ENCODE results near the gene HSF2. TPM values are rescaled to one million over a fixed set of nuclear protein-coding genes. Genes with fewer than 3 reads are reported as not detected.
A peak's percentile ranks its signal among the peaks of the same experiment; 100 is the strongest.
"Not testable (repeated sequence)": the region's sequence is repeated elsewhere in the genome, so short reads cannot be mapped to it uniquely, and the experiment has no call there.

The HSF2 gene
- total RNA-seq, 3 donors from 2014 or later = 19.4 to 35.0 (median 29.8) TPM

- no peaks in the 10 kb centered on the region for H3K27me3 ChIP-seq
- H3K4me3 ChIP-seq = no peak overlapping the region
- no peak for TF ChIP-seq CTCF (IDR thresholded peaks at IDR 0.05)
- TF ChIP-seq POLR2AphosphoS5 (IDR thresholded peaks at IDR 0.05) = no peak
- no peak for TF ChIP-seq POLR2A (IDR thresholded peaks at IDR 0.05)
- peaks cover 5% of the 10 kb centered on the region for H3K36me3 ChIP-seq
- H3K9me3 ChIP-seq = no peaks in the 10 kb centered on the region
- intact Hi-C loops (cut with DNase I; ENCODE audit: low total_unique reads) = no loop called here
- H3K4me1 ChIP-seq = no peaks in the 10 kb centered on the region
- DNase-seq (ENCODE audit: low spot score in 2 of 2) = no peak
- no peak overlapping the region for H3K27ac ChIP-seq
Measured at GRCh38 chr6:122449069-122449468, 49.6 kb downstream of the HSF2 start.

- no peak overlapping the region for H3K4me3 ChIP-seq
- peaks cover 4% of the 10 kb centered on the region for H3K36me3 ChIP-seq
- H3K27me3 ChIP-seq = no peaks in the 10 kb centered on the region
- no peak overlapping the region for H3K27ac ChIP-seq
- H3K4me1 ChIP-seq = no peaks in the 10 kb centered on the region
- no peak for DNase-seq (ENCODE audit: low spot score in 2 of 2)
- H3K9me3 ChIP-seq = no peaks in the 10 kb centered on the region
- TF ChIP-seq CTCF (IDR thresholded peaks at IDR 0.05) (no peak), POLR2A (IDR thresholded peaks at IDR 0.05) (no peak), POLR2AphosphoS5 (IDR thresholded peaks at IDR 0.05) (no peak)
- intact Hi-C loops (cut with DNase I; ENCODE audit: low total_unique reads) = loop anchor here (5.0 kb wide), 1 partner anchor 205 kb away; no protein-coding TSS in a partner anchor
Measured at GRCh38 chr6:122452509-122452908, 53.1 kb downstream of the HSF2 start.

- no peak overlapping the region for H3K4me3 ChIP-seq
- H3K9me3 ChIP-seq = no peaks in the 10 kb centered on the region
- no peaks in the 10 kb centered on the region for H3K27me3 ChIP-seq
- peaks cover 4% of the 10 kb centered on the region for H3K36me3 ChIP-seq
- intact Hi-C loops (cut with DNase I; ENCODE audit: low total_unique reads) = loop anchor here (5.0 kb wide), 1 partner anchor 207 kb away; no protein-coding TSS in a partner anchor
- H3K27ac ChIP-seq = no peak overlapping the region
- no peak for TF ChIP-seq POLR2A (IDR thresholded peaks at IDR 0.05)
- peaks cover 0 to 8% of the 10 kb centered on the region in 2 donors for H3K4me1 ChIP-seq
- no peak for DNase-seq (ENCODE audit: low spot score in 2 of 2)
Measured at GRCh38 chr6:122454673-122455072, 55.2 kb downstream of the HSF2 start.

GRCh38 chr6:122455116-122455515, 55.7 kb downstream of the HSF2 start:
- H3K4me3 ChIP-seq; intact Hi-C loops (cut with DNase I; ENCODE audit: low total_unique reads); H3K9me3 ChIP-seq; H3K27ac ChIP-seq; DNase-seq (ENCODE audit: low spot score in 2 of 2); H3K36me3 ChIP-seq; H3K27me3 ChIP-seq: not testable (repeated sequence)
- H3K4me1 ChIP-seq = peaks cover 0 to 12% of the 10 kb centered on the region in 2 donors

GRCh38 chr6:122458087-122458486, 58.6 kb downstream of the HSF2 start:
- TF ChIP-seq POLR2AphosphoS5 (IDR thresholded peaks at IDR 0.05) (no peak), CTCF (IDR thresholded peaks at IDR 0.05) (no peak), POLR2A (IDR thresholded peaks at IDR 0.05) (no peak)
- intact Hi-C loops (cut with DNase I; ENCODE audit: low total_unique reads) = no loop called here
- Histone ChIP-seq H3K27ac (no peak overlapping the region), H3K27me3 (no peaks in the 10 kb centered on the region), H3K4me3 (no peak overlapping the region), H3K36me3 (peaks cover 4% of the 10 kb centered on the region), H3K9me3 (no peaks in the 10 kb centered on the region), H3K4me1 (peaks cover 0 to 12% of the 10 kb centered on the region in 2 donors)
- DNase-seq (ENCODE audit: low spot score in 2 of 2) = no peak

GRCh38 chr6:122459240-122459639, 59.8 kb downstream of the HSF2 start:
- Histone ChIP-seq H3K27me3 (no peaks in the 10 kb centered on the region), H3K27ac (no peak overlapping the region), H3K36me3 (peaks cover 4% of the 10 kb centered on the region), H3K4me1 (peaks cover 0 to 12% of the 10 kb centered on the region in 2 donors), H3K4me3 (no peak overlapping the region), H3K9me3 (no peaks in the 10 kb centered on the region)
- TF ChIP-seq POLR2A (IDR thresholded peaks at IDR 0.05) = no peak
- no peak for TF ChIP-seq CTCF (IDR thresholded peaks at IDR 0.05)
- TF ChIP-seq POLR2AphosphoS5 (IDR thresholded peaks at IDR 0.05) = no peak
- intact Hi-C loops (cut with DNase I; ENCODE audit: low total_unique reads) = no loop called here
- DNase-seq (ENCODE audit: low spot score in 2 of 2) = no peak

GRCh38 chr6:122459865-122460416, 60.5 kb downstream of the HSF2 start:
- Histone ChIP-seq H3K4me1 (peaks cover 0 to 12% of the 10 kb centered on the region in 2 donors), H3K27ac (peak overlapping the region in 1 of 2 donors; percentile 1)
- H3K27me3 ChIP-seq; intact Hi-C loops (cut with DNase I; ENCODE audit: low total_unique reads); H3K36me3 ChIP-seq; DNase-seq (ENCODE audit: low spot score in 2 of 2); H3K9me3 ChIP-seq; H3K4me3 ChIP-seq: not testable (repeated sequence)

All from breast epithelium (tissue), 4 donors.